GM21717 (cell line): ENCODE measurements around the gene ELAPOR2.
A peak's percentile ranks its signal among the peaks of the same experiment; 100 is the strongest.
"Not testable (repeated sequence)": the region's sequence is repeated elsewhere in the genome, so short reads cannot be mapped to it uniquely, and the experiment has no call there.

ENCODE experiments used
- ATAC-seq: cut with Tn5 transposase; IDR thresholded peaks from one replicate; pipeline ENCODE4 v1.9.1; 2021; ENCODE audit warnings: mild to moderate bottlenecking, moderate library complexity; ENCODE audit not compliant: unreplicated experiment

The ELAPOR2 gene

GRCh38 chr7:87048839-87049238 is 10.6 kb downstream of the ELAPOR2 start:
- no peak for ATAC-seq

DNA sequence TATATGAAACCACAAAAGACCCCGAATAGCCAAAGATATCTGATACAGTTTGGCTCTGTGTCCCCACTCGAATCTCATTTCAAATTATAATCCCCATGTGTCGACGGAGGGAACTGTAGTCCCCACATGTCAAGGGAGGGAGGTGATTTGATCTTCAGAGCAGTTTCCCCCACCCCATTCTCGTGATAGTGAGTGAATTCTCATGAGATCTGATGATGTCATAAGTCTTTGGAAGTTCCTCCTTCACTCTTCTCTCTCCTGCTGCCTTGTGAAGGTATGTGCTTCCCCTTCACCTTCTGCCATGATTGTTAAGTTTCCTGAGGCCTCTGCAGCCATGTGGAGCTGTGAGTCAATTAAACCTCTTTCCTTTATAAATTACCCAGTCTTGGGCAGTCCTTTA is 13.0 kb downstream of the ELAPOR2 start:
- no peak for ATAC-seq

- ATAC-seq: not testable (repeated sequence)
Observed at GRCh38 chr7:87044713-87045112, 14.7 kb downstream of the ELAPOR2 start.

- ATAC-seq: not testable (repeated sequence)
Observed at GRCh38 chr7:87041586-87041985, 17.9 kb downstream of the ELAPOR2 start.

- not testable (repeated sequence) for ATAC-seq
Observed at GRCh38 chr7:87039691-87040299, 19.7 kb downstream of the ELAPOR2 start.

GRCh38 chr7:87038993-87039690 is 20.3 kb downstream of the ELAPOR2 start:
- no peak for ATAC-seq

DNA sequence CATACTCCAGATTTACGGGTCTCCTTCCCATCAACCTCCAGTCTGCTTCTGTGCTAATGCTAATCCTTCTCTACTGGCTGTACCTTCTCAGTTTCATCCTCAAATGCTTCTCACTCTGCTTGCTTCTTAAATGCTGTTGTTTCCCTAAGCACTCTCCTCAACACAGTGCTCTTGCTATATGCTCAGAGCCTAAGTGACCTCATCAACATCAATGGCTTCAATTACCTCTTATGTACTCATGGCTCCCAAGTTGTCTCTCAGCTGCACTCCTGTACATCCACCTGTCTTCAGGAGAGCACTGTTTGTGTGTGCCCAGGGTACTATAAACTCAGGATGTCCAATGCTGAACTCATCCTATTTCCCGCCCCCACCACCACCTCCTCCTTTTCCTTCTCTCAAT is 22.5 kb downstream of the ELAPOR2 start:
- no peak for ATAC-seq

- peak; percentile 54 for ATAC-seq
Observed at GRCh38 chr7:87032604-87033339, 26.7 kb downstream of the ELAPOR2 start.

DNA sequence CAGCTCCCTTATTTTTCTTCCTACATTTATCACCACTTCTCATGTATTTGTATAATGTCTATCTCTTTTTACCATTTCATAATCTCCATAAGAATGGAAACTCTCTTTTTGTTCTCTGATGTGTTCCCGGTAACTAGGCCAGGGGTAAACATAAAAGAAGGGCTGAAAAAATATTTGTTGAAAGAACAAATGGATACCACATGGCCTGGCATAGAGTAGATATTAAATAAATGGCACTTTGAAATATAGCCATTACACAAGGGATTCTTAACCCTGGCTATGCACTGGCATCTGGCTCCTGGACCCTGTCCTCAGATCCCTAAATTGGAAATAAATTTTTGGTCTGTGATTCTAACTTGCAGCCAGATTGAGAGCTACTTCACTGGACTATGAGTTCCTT is 30.4 kb downstream of the ELAPOR2 start:
- ATAC-seq: no peak

GRCh38 chr7:87028636-87029035 is 30.8 kb downstream of the ELAPOR2 start:
- no peak for ATAC-seq

- peak; percentile 89 for ATAC-seq
Observed at GRCh38 chr7:87027900-87028299, 31.6 kb downstream of the ELAPOR2 start.

- ATAC-seq: no peak
Observed at GRCh38 chr7:87021285-87021684, 38.2 kb downstream of the ELAPOR2 start.

DNA sequence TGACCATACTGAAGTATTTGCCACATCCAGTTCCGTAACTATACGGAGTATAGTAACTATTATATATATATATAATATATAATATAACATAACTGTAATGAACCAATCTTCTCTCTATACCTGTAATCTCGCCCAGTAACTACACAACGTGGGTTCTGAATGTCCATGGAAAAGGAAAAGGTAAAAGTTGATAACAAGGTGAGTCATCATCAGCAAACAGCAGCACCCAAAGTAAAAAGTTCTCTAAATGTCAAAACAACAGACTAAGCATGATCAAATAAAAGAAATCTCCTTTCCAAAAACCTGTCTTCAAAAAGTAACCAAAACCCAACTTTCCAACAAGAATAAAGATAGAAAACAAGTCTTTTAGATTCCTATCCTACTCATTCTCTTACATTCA is 42.8 kb downstream of the ELAPOR2 start:
- ATAC-seq: no peak

- no peak for ATAC-seq
Observed at GRCh38 chr7:87013840-87014190, 45.6 kb downstream of the ELAPOR2 start.

- ATAC-seq: no peak
Observed at GRCh38 chr7:87013136-87013839, 46.2 kb downstream of the ELAPOR2 start.
